ENCODE measurements around the gene SDK1. TPM values are rescaled to one million over a fixed set of nuclear protein-coding genes. Genes with fewer than 3 reads are reported as not detected.

SDK1 gene
- total RNA-seq, 2 donors from 2014 or later, result 3.1 to 3.6 TPM

DNA sequence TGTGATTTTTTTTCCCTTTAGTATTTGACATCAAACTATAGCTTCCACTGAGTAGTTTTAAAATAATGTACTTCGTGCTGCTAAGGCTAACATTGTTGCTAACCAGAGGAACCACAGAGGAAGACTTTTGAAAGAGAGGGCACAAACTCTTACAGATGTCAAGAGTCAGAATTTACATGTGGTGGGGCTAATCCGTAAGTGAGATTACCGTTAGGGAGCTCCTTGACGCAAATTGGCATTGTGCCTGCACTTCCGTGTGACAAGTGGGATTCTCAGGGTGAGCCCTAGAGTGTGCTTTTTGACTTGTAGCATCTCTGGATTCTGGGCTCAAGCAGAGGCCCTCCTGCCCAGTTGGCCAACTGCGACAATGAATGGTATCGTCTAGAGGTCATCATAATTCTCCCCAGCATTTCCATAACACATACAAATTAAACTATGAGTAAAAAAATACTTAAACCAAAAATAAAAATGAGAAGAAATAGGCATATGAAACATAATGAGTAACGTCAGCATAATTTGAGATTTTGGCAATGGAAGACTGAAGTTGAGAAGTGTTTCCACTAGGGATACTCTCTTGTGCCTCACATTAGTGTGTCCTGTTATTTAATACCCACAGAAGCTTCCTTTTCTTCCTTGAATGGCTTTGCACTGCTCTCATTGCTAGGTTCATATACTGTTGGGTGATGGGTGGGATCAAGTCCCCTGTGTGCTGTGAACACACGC is 164.0 kb downstream of the SDK1 start:
- TF ChIP-seq, protein P1, sequence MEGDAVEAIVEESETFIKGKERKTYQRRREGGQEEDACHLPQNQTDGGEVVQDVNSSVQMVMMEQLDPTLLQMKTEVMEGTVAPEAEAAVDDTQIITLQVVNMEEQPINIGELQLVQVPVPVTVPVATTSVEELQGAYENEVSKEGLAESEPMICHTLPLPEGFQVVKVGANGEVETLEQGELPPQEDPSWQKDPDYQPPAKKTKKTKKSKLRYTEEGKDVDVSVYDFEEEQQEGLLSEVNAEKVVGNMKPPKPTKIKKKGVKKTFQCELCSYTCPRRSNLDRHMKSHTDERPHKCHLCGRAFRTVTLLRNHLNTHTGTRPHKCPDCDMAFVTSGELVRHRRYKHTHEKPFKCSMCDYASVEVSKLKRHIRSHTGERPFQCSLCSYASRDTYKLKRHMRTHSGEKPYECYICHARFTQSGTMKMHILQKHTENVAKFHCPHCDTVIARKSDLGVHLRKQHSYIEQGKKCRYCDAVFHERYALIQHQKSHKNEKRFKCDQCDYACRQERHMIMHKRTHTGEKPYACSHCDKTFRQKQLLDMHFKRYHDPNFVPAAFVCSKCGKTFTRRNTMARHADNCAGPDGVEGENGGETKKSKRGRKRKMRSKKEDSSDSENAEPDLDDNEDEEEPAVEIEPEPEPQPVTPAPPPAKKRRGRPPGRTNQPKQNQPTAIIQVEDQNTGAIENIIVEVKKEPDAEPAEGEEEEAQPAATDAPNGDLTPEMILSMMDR (IDR thresholded peaks at IDR 0.05), result no peak
- Histone ChIP-seq H3K4me3 (no peak overlapping the region), H3K9me3 (no peaks in the 10 kb centered on the region), H3K4me1 (no peaks in the 10 kb centered on the region), H3K36me3 (no peaks in the 10 kb centered on the region), H3K27ac (no peak overlapping the region), H3K27me3 (no peaks in the 10 kb centered on the region)
- DNase-seq (ENCODE audit: low spot score), result no peak

DNA sequence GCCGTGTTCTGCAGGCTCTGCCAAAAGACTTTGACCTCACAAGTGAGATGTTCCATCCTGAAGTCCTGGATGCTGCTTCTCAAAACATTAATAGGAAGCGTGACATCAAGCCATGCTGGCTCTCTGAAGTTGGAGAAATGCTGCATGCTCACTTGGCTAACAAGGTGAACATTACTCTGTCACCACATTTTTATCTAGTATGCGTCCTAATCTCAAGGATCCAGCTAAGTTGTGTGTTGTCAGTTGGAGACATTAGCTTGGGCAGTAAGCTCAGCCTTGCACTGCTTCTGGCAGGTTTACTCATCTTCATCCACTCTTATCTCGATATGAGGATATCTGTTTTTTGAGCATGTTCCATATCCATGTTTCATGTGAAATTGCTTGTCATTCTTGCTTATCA is 165.2 kb downstream of the SDK1 start:
- DNase-seq (ENCODE audit: low spot score), result no peak
- TF ChIP-seq, protein P1 (IDR thresholded peaks at IDR 0.05), result no peak
- H3K27ac ChIP-seq, result no peak overlapping the region

DNA sequence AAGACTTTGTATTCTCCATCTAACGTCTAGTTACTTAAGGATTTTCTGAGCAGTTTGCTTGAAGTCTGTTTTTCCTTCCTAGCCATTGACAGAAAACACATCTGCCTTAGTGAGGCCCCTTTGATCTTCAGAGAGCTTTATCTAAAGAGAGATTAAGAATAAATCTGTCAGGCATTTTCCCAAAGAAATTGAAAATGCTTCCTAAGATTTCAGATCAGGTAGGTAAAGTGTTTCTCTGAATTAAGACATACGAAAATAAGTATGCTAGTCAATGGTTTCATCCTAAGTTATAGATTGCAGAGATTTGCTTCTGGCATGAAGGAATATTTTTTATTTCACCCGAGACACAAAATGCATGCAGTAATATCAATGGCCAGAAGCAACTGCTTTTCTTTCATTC is 168.6 kb downstream of the SDK1 start:
- no peaks in the 10 kb centered on the region for H3K27me3 ChIP-seq
- no peak for DNase-seq (ENCODE audit: low spot score)
- no peaks in the 10 kb centered on the region for H3K4me1 ChIP-seq
- no peaks in the 10 kb centered on the region for H3K36me3 ChIP-seq
- no peak overlapping the region for H3K4me3 ChIP-seq
- TF ChIP-seq, protein P1 (IDR thresholded peaks at IDR 0.05), result no peak
- H3K27ac ChIP-seq, result no peak overlapping the region
- no peaks in the 10 kb centered on the region for H3K9me3 ChIP-seq

More for the DNA sequence above, 165.2 kb downstream of the SDK1 start:
- no peaks in the 10 kb centered on the region for H3K4me1 ChIP-seq
- H3K9me3 ChIP-seq, result no peaks in the 10 kb centered on the region
- H3K4me3 ChIP-seq, result no peak overlapping the region
- H3K27me3 ChIP-seq, result no peaks in the 10 kb centered on the region
- H3K36me3 ChIP-seq, result no peaks in the 10 kb centered on the region

DNA sequence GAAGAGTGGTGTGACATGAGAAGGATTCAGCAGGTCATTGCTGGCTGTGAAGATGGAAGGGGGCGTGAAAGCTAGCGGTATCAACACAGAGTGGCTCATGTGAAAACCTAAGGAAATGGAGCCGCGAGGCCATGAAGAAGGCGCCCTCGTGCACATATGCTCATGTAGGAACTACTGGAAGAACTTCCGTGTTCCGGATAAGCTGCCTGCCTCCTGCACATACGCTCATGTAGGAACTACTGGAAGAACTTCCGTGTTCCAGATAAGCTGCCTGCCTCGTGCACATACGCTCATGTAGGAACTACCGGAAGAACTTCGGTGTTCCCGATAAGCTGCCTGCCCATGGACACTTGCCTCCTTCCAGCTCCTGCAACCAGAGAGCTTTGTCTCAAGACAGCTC is 179.1 kb downstream of the SDK1 start:
- TF ChIP-seq, protein P1 (IDR thresholded peaks at IDR 0.05), result no peak
- no peaks in the 10 kb centered on the region for H3K9me3 ChIP-seq

DNA sequence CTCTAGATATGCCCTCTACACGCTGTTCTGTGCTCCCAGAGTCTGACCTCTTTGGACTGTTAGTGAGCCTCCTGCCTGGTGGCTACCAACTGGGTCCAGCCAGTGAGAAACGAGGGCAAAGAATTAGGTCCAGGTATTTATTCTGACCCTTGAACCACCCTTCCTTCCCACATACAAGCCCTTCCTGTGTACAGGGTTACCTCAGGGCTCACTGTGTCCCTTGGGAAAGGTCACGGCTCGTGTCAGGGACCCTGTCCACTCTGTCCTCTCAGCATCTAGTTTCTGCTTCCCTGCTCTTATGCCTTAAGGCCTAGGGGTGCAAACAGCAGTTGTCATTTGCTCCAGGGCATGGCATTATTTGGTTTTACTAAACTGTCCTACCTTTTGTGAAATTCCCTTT is 180.4 kb downstream of the SDK1 start:
- H3K4me1 ChIP-seq, result no peaks in the 10 kb centered on the region
- DNase-seq (ENCODE audit: low spot score), result no peak
- H3K9me3 ChIP-seq, result no peaks in the 10 kb centered on the region
- no peaks in the 10 kb centered on the region for H3K27me3 ChIP-seq
- no peaks in the 10 kb centered on the region for H3K36me3 ChIP-seq
- TF ChIP-seq, protein P1 (IDR thresholded peaks at IDR 0.05), result no peak
- no peak overlapping the region for H3K4me3 ChIP-seq
- H3K27ac ChIP-seq, result no peak overlapping the region

More for the DNA sequence above, 179.1 kb downstream of the SDK1 start:
- Histone ChIP-seq H3K27me3 (no peaks in the 10 kb centered on the region), H3K27ac (no peak overlapping the region), H3K4me3 (no peak overlapping the region), H3K4me1 (no peaks in the 10 kb centered on the region), H3K36me3 (no peaks in the 10 kb centered on the region)
- DNase-seq (ENCODE audit: low spot score), result no peak

All from right atrium auricular region (tissue), 2 donors.